H1 (cell line): ENCODE measurements around the gene TEX44. TPM values are rescaled to one million over a fixed set of nuclear protein-coding genes. Genes with fewer than 3 reads are reported as not detected.

Experiments used
- CTCF ChIA-PET: fragments of 300-600 bp; sonication (Branson Sonifier 250); formaldehyde crosslinking; loops from one replicate; lab custom pipeline; 2021; ENCODE audit not compliant: partially characterized antibody; lab: Charles Lee
- POLR2A ChIA-PET: fragments of 300-600 bp; sonication (Branson Sonifier 250); formaldehyde crosslinking; loops from one replicate; lab custom pipeline; 2021; ENCODE audit warnings: inconsistent platforms; ENCODE audit not compliant: partially characterized antibody; lab: Charles Lee
- DNase-seq, 2 experiments: peaks; one replicate each; pipeline versions ENCODE4 v3.0.0 to v3.0.0-alpha.2; 2010 to 2022; ENCODE audit warnings: low spot score in 2 of 2, low read depth in 1 of 2, mixed read lengths in 1 of 2
- FAIRE-seq: peaks from 2 replicates; lab custom pipeline; 2011; peaks lifted over from hg19 to GRCh38; lab: Jason Lieb, UNC
- H2AFZ ChIP-seq: 2 replicates; pipeline ENCODE4 v1.8.1; 2012; ENCODE audit warnings: low read length, inconsistent platforms
- H2AK5ac ChIP-seq: 2 replicates; pipeline ENCODE4 v1.6.1; 2013; ENCODE audit warnings: low read depth, low read length
- H2BK120ac ChIP-seq: replicated peaks from 2 replicates; pipeline ENCODE3; 2013; ENCODE audit warnings: low read depth, low read length, inconsistent platforms
- H2BK12ac ChIP-seq: 2 replicates; pipeline ENCODE4 v1.6.1; 2013; ENCODE audit warnings: low read depth, low read length
- H2BK15ac ChIP-seq: 2 replicates; pipeline ENCODE4 v1.6.1; 2013; ENCODE audit warnings: low read length
- H2BK20ac ChIP-seq: 2 replicates; pipeline ENCODE4 v1.6.1; 2013; ENCODE audit warnings: low read length
- H2BK5ac ChIP-seq: 2 replicates; pipeline ENCODE4 v1.6.1; 2013; ENCODE audit warnings: low read depth, low read length
- H3K14ac ChIP-seq: 2 replicates; pipeline ENCODE4 v1.6.1; 2013; ENCODE audit warnings: inconsistent platforms; ENCODE audit not compliant: insufficient read length
- H3K18ac ChIP-seq: 2 replicates; pipeline ENCODE4 v1.6.1; 2013; ENCODE audit warnings: low read length; ENCODE audit errors: extremely low read depth
- H3K23ac ChIP-seq: 2 replicates; pipeline ENCODE4 v1.6.1; 2013; ENCODE audit warnings: inconsistent platforms; ENCODE audit not compliant: insufficient read length
- H3K23me2 ChIP-seq: 2 replicates; pipeline ENCODE4 v1.6.1; 2013; ENCODE audit warnings: low read depth, low read length
- H3K27ac ChIP-seq: 2 replicates; pipeline ENCODE4 v1.6.1; 2011; ENCODE audit warnings: low read depth, low read length, inconsistent platforms
- H3K27me3 ChIP-seq, 4 experiments: replicated peaks in 1 of 4; 1 replicate in 1 of 4; 2 replicates in 3 of 4; pipeline versions ENCODE4 v1.6.1 to v1.8.1; 2011 to 2013; ENCODE audit warnings: low read length in 3 of 4, mild to moderate bottlenecking in 3 of 4, inconsistent platforms in 2 of 4, mixed read lengths in 2 of 4, moderate library complexity in 1 of 4; ENCODE audit not compliant: control insufficient read depth in 3 of 4, insufficient read depth in 3 of 4; ENCODE audit errors: extremely low read depth in 1 of 4
- H3K36me3 ChIP-seq, 4 experiments: 2 replicates each; pipeline versions ENCODE4 v1.6.1 to v1.8.1; 2011 to 2013; ENCODE audit warnings: mild to moderate bottlenecking in 4 of 4, low read length in 3 of 4, moderate library complexity in 2 of 4, control low read depth in 1 of 4, inconsistent platforms in 1 of 4; ENCODE audit not compliant: insufficient read depth in 4 of 4, control insufficient read depth in 2 of 4
- H3K4ac ChIP-seq: replicated peaks from 2 replicates; pipeline ENCODE3; 2013; ENCODE audit warnings: low read length, low read depth, mixed read lengths, inconsistent platforms; ENCODE audit not compliant: insufficient read length
- H3K4me1 ChIP-seq, 4 experiments: replicated peaks in 1 of 4; 1 replicate in 1 of 4; 2 replicates in 3 of 4; pipeline versions ENCODE4 v1.6.1 to v1.8.1; 2011 to 2013; ENCODE audit warnings: low read length in 3 of 4, inconsistent platforms in 2 of 4, mixed read lengths in 1 of 4; ENCODE audit not compliant: insufficient read depth in 4 of 4, control insufficient read depth in 3 of 4
- H3K4me2 ChIP-seq, 2 experiments: 2 replicates each; pipeline versions ENCODE4 v1.6.1 to v1.8.1; 2011 to 2013; ENCODE audit warnings: low read depth in 2 of 2, low read length in 2 of 2, control low read depth in 1 of 2, inconsistent platforms in 1 of 2, mild to moderate bottlenecking in 1 of 2; ENCODE audit not compliant: insufficient read depth in 1 of 2
- H3K4me3 ChIP-seq, 4 experiments: fragments of 200-600, 300-600 bp in 1 of 4; sonication (generic), shearing (Covaris generic), sonication (Bioruptor Twin) in 1 of 4; 2 replicates each; pipeline versions ENCODE4 v1.5.1 to v1.8.1; 2011 to 2016; ENCODE audit warnings: low read length in 4 of 4, low read depth in 3 of 4, control low read depth in 2 of 4, inconsistent platforms in 2 of 4, mild to moderate bottlenecking in 2 of 4, mixed read lengths in 1 of 4, moderate library complexity in 1 of 4; ENCODE audit not compliant: insufficient read depth in 2 of 4; ENCODE audit errors: extremely low read depth in 1 of 4
- H3K56ac ChIP-seq: replicated peaks from 2 replicates; pipeline ENCODE3; 2013; ENCODE audit warnings: low read depth, mild to moderate bottlenecking, mixed read lengths, low read length, inconsistent platforms; ENCODE audit not compliant: insufficient read length
- H3K79me1 ChIP-seq: 2 replicates; pipeline ENCODE4 v1.6.1; 2013; ENCODE audit warnings: low read depth, low read length, control low read depth
- H3K79me2 ChIP-seq, 2 experiments: 2 replicates each; pipeline versions ENCODE4 v1.6.1 to v1.8.1; 2012 to 2013; ENCODE audit warnings: low read length in 2 of 2, mild to moderate bottlenecking in 2 of 2, inconsistent platforms in 1 of 2; ENCODE audit not compliant: insufficient read depth in 2 of 2, control insufficient read depth in 1 of 2
- H3K9ac ChIP-seq, 4 experiments: replicated peaks in 1 of 4; 1 replicate in 1 of 4; 2 replicates in 3 of 4; pipeline versions ENCODE4 v1.6.1 to v1.8.1; 2011 to 2013; ENCODE audit warnings: low read depth in 3 of 4, low read length in 3 of 4, control low read depth in 2 of 4, mild to moderate bottlenecking in 2 of 4, moderate library complexity in 2 of 4, inconsistent platforms in 1 of 4; ENCODE audit errors: extremely low read depth in 1 of 4
- H3K9me3 ChIP-seq, 2 experiments: 2 replicates each; pipeline versions ENCODE4 v1.6.1 to v1.8.1; 2012 to 2013; ENCODE audit warnings: mild to moderate bottlenecking in 2 of 2, moderate library complexity in 2 of 2, control low read depth in 1 of 2, inconsistent platforms in 1 of 2, low read depth in 1 of 2, low read length in 1 of 2, mixed read lengths in 1 of 2; ENCODE audit not compliant: insufficient read depth in 2 of 2
- H4K20me1 ChIP-seq, 2 experiments: replicated peaks in 1 of 2; 2 replicates each; pipeline versions ENCODE3 to v1.8.1; 2011 to 2013; ENCODE audit warnings: inconsistent platforms in 2 of 2, low read length in 2 of 2, mild to moderate bottlenecking in 1 of 2; ENCODE audit not compliant: insufficient read depth in 2 of 2, control insufficient read depth in 1 of 2
- H4K5ac ChIP-seq: 2 replicates; pipeline ENCODE4 v1.6.1; 2013; ENCODE audit warnings: low read length, low read depth, mixed read lengths, inconsistent platforms; ENCODE audit not compliant: insufficient read length
- H4K8ac ChIP-seq: 2 replicates; pipeline ENCODE4 v1.8.0; 2013; ENCODE audit warnings: mild to moderate bottlenecking, moderate library complexity, low read length, inconsistent platforms; ENCODE audit not compliant: insufficient read depth; ENCODE audit errors: extremely low read depth
- H4K91ac ChIP-seq: replicated peaks from 2 replicates; pipeline ENCODE3; 2013; ENCODE audit warnings: low read length, mixed read lengths, inconsistent platforms; ENCODE audit not compliant: insufficient read length
- KDM1A ChIP-seq: fragments of 200-600, 300-600 bp; sonication (generic); IDR thresholded peaks from 2 replicates; pipeline ENCODE4 v1.7.1; 2016; ENCODE audit warnings: mild to moderate bottlenecking, low read length, borderline replicate concordance
- NANOG ChIP-seq: IDR thresholded peaks from 2 replicates; pipeline ENCODE4 v1.6.1; 2011; ENCODE audit warnings: low read length, low read depth, mild to moderate bottlenecking, inconsistent platforms; ENCODE audit not compliant: insufficient read depth, poor library complexity, severe bottlenecking
- POU5F1 ChIP-seq: IDR thresholded peaks from 2 replicates; pipeline ENCODE4 v1.6.1; 2011; ENCODE audit warnings: low read depth, mild to moderate bottlenecking, low read length, moderate library complexity
- WGBS, 2 experiments: shearing (Covaris generic) in 1 of 2; methylation state at CpG; one replicate each; pipeline versions ENCODE4 v1.1.6 to v1.1.7; 2013 to 2015; ENCODE audit warnings: low lambda C conversion rate in 2 of 2, mixed read lengths in 2 of 2, inconsistent platforms in 1 of 2, low coverage in 1 of 2, missing lambda C conversion rate in 1 of 2; ENCODE audit not compliant: insufficient replicate concordance in 2 of 2, insufficient coverage in 1 of 2, insufficient read length in 1 of 2; ENCODE audit errors: extremely low coverage in 1 of 2, missing lambda C conversion rate in 1 of 2; 5-methylcytosine and 5-hydroxymethylcytosine counted together
- polyA plus RNA-seq, 7 experiments: library from polyadenylated mRNA; depleted of rRNA in 3 of 7; stranded (reverse) in 5 of 7; unstranded in 2 of 7; fragments of >200 nt in 5 of 7; fragments of 200-250 nt in 2 of 7; gene quantifications; 1 replicate in 5 of 7; 2 replicates in 1 of 7; 4 replicates in 1 of 7; pipeline versions ENCODE4 v1.2.1 to v1.2.3, GENCODE V29; 2011 to 2013; ENCODE audit warnings: missing spikeins in 2 of 7, mixed read lengths in 2 of 7
- total RNA-seq: library from RNA; stranded (reverse); fragmentation: NEBNext Ultra II Directional; extraction: Animal tissue kit (Norgen Biotek cat#: 25700); gene quantifications from 2 replicates; pipeline ENCODE4 v1.2.1, GENCODE V29; 2021
- TF ChIP-seq, protein P1 (sequence below): IDR thresholded peaks from 2 replicates; pipeline ENCODE4 v1.6.1; 2012; ENCODE audit warnings: inconsistent platforms

The TEX44 gene
- total and polyA plus RNA-seq, 2 of the 8 experiments (the other 6 are each of a cell fraction or from before 2014, with no cell fraction given), result not detected

DNA sequence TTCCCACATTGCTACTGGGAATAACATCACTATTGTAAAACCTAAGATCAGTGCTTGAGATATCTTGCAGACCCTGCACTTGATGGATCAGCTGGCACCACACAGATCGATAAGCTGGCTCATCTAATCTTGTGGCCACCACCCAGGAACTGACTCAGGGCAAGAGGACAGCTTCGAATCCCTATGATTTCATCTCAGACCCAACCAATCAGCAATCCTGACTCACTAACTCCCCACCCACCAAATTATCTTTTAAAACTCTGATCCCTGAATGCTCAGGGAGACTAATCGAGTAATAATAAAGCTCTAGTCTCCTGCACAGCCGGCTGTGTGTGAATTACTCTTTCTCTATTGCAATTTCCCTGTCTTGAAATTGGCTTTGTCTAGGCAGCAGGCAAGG lies 11.3 kb upstream of the TEX44 start:
- Histone ChIP-seq H3K4me2 (no peak overlapping the region), H2AFZ (no peak overlapping the region), H3K23ac (no peak overlapping the region), H3K36me3 (no peaks in the 10 kb centered on the region), H4K5ac (no peak overlapping the region), H3K23me2 (peaks cover 5% of the 10 kb centered on the region; the same call in 1 of the 2 replicates), H3K4me3 (no peak overlapping the region), H3K27me3 (no peaks in the 10 kb centered on the region), H3K79me1 (no peaks in the 10 kb centered on the region), H2BK15ac (no peak overlapping the region), H3K79me2 (no peaks in the 10 kb centered on the region), H2BK20ac (no peak overlapping the region), H3K4me1 (peaks cover 0 to 22% (median 12%) of the 10 kb centered on the region in 4 experiments; a peak in 6 of 7 replicates), H3K18ac (no peak overlapping the region), H4K20me1 (no peaks in the 10 kb centered on the region), H4K8ac (no peak overlapping the region), H3K14ac (no peak overlapping the region), H3K9me3 (peaks cover 0 to 2% of the 10 kb centered on the region in 2 experiments; a peak in 1 of 4 replicates), H4K91ac (no peak overlapping the region), H2BK120ac (no peak overlapping the region), H2BK12ac (no peak overlapping the region; the same call in 1 of the 2 replicates), H3K9ac (no peak overlapping the region), H3K27ac (no peak overlapping the region)
- POLR2A ChIA-PET, result interaction anchor here (1.3 to 1.7 kb wide), 2 partner anchors 10 to 118 kb away, joined by 3 to 6 read pairs; partner anchors contain the start of gene NCL
- 91% methylated on average over 4 of the region's 4 CpGs; no CpG with 5 or more reads in 1 of the 2 experiments for WGBS, 2 experiments
- DNase-seq (no peak), FAIRE-seq (no peak)
- TF ChIP-seq KDM1A (no peak), NANOG (no peak), POU5F1 (no peak)
- TF ChIP-seq, protein P1, sequence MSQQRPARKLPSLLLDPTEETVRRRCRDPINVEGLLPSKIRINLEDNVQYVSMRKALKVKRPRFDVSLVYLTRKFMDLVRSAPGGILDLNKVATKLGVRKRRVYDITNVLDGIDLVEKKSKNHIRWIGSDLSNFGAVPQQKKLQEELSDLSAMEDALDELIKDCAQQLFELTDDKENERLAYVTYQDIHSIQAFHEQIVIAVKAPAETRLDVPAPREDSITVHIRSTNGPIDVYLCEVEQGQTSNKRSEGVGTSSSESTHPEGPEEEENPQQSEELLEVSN, result no peak
- TF ChIP-seq, all 59 proteins: peak for 0
- CTCF ChIA-PET, result interaction anchor here (0.6 to 8.6 kb wide), 7 partner anchors 9 to 51 kb away, joined by 3 to 83 read pairs (median 4); partner anchors contain the start of gene NMUR1
- Histone ChIP-seq H2AK5ac (no peak overlapping the region), H3K56ac (no peak overlapping the region), H3K4ac (no peak overlapping the region), H2BK5ac (peak overlapping the region; percentile 35; the same call in 1 of the 2 replicates)
